Amniotic stem cell (primary cell): ENCODE data around the gene CCDC57.
"Not testable (repeated sequence)": the region's sequence is repeated elsewhere in the genome, so short reads cannot be mapped to it uniquely, and the experiment has no call there.

Experiments used
- DNase-seq: peaks from one replicate; lab custom pipeline; 2025; lab: John Stamatoyannopoulos, UW

CCDC57 gene

GRCh38 chr17:82154881-82155331 is 57.7 kb downstream of the CCDC57 start:
- DNase-seq = no peak

- no peak for DNase-seq
Measured at GRCh38 chr17:82153745-82154375, 58.8 kb downstream of the CCDC57 start.

- DNase-seq = no peak
Measured at GRCh38 chr17:82153295-82153691, 59.3 kb downstream of the CCDC57 start.

GRCh38 chr17:82152556-82153294 is 59.9 kb downstream of the CCDC57 start:
- no peak for DNase-seq

- no peak for DNase-seq
Measured at GRCh38 chr17:82152114-82152513, 60.5 kb downstream of the CCDC57 start.

- no peak for DNase-seq
Measured at GRCh38 chr17:82151106-82151957, 61.3 kb downstream of the CCDC57 start.

- DNase-seq = no peak
Measured at GRCh38 chr17:82149401-82150099, 63.1 kb downstream of the CCDC57 start.

- no peak for DNase-seq
Measured at GRCh38 chr17:82148997-82149396, 63.6 kb downstream of the CCDC57 start.

- DNase-seq = no peak
Measured at GRCh38 chr17:82148011-82148410, 64.6 kb downstream of the CCDC57 start.

GRCh38 chr17:82146663-82147654 is 65.7 kb downstream of the CCDC57 start:
- DNase-seq = no peak

GRCh38 chr17:82145550-82146155 is 67.0 kb downstream of the CCDC57 start:
- no peak for DNase-seq

- no peak for DNase-seq
Measured at GRCh38 chr17:82143333-82143732, 69.3 kb downstream of the CCDC57 start.

GRCh38 chr17:82139961-82140360 is 72.7 kb downstream of the CCDC57 start:
- DNase-seq = not testable (repeated sequence)

- DNase-seq = no peak
Measured at GRCh38 chr17:82138511-82138992, 74.1 kb downstream of the CCDC57 start.

- no peak for DNase-seq
Measured at GRCh38 chr17:82134101-82134500, 78.5 kb downstream of the CCDC57 start.

- DNase-seq = not testable (repeated sequence)
Measured at GRCh38 chr17:82133166-82133953, 79.3 kb downstream of the CCDC57 start.

- DNase-seq = no peak
Measured at GRCh38 chr17:82129095-82129494, 83.5 kb downstream of the CCDC57 start.

GRCh38 chr17:82128287-82128686 is 84.4 kb downstream of the CCDC57 start:
- DNase-seq = no peak

GRCh38 chr17:82127704-82128103 is 84.9 kb downstream of the CCDC57 start:
- no peak for DNase-seq

GRCh38 chr17:82127315-82127595 is 85.4 kb downstream of the CCDC57 start:
- DNase-seq = no peak
